NCI-H2196 treated with DMSO at 0.1 percent for 48 hours (cell line): ENCODE results near the gene PHKA2.

Experiments used
- DNase-seq: peaks from one replicate; lab custom pipeline; 2025; ENCODE audit not compliant: unreplicated experiment; lab: John Stamatoyannopoulos, UW

The PHKA2 gene

GRCh38 chrX:18973527-18974192, 10.3 kb downstream of the PHKA2 start:
- DNase-seq: peak; percentile 4

- no peak for DNase-seq
Observed at GRCh38 chrX:18971506-18971905, 12.4 kb downstream of the PHKA2 start.

GRCh38 chrX:18970465-18970864, 13.4 kb downstream of the PHKA2 start:
- DNase-seq: no peak

GRCh38 chrX:18966624-18967023, 17.3 kb downstream of the PHKA2 start:
- DNase-seq: no peak

- DNase-seq: no peak
Observed at GRCh38 chrX:18964901-18965300, 19.0 kb downstream of the PHKA2 start.

GRCh38 chrX:18964026-18964425, 19.9 kb downstream of the PHKA2 start:
- DNase-seq: no peak

GRCh38 chrX:18962329-18962728, 21.6 kb downstream of the PHKA2 start:
- no peak for DNase-seq

GRCh38 chrX:18961686-18962085, 22.2 kb downstream of the PHKA2 start:
- no peak for DNase-seq

GRCh38 chrX:18956303-18957032, 27.4 kb downstream of the PHKA2 start:
- DNase-seq: no peak

- no peak for DNase-seq
Observed at GRCh38 chrX:18955676-18956075, 28.2 kb downstream of the PHKA2 start.

- DNase-seq: no peak
Observed at GRCh38 chrX:18951032-18951431, 32.9 kb downstream of the PHKA2 start.

GRCh38 chrX:18949944-18950301, 34.0 kb downstream of the PHKA2 start:
- no peak for DNase-seq

GRCh38 chrX:18949291-18949943, 34.5 kb downstream of the PHKA2 start:
- no peak for DNase-seq

- DNase-seq: no peak
Observed at GRCh38 chrX:18946611-18947010, 37.3 kb downstream of the PHKA2 start.

- DNase-seq: no peak
Observed at GRCh38 chrX:18946157-18946556, 37.8 kb downstream of the PHKA2 start.

GRCh38 chrX:18945483-18945882, 38.4 kb downstream of the PHKA2 start:
- no peak for DNase-seq

- no peak for DNase-seq
Observed at GRCh38 chrX:18944482-18944881, 39.4 kb downstream of the PHKA2 start.

- DNase-seq: no peak
Observed at GRCh38 chrX:18941896-18942295, 42.0 kb downstream of the PHKA2 start.

- DNase-seq: no peak
Observed at GRCh38 chrX:18938710-18939109, 45.2 kb downstream of the PHKA2 start.

GRCh38 chrX:18937173-18937572, 46.7 kb downstream of the PHKA2 start:
- no peak for DNase-seq

- DNase-seq: no peak
Observed at GRCh38 chrX:18935893-18936292, 48.0 kb downstream of the PHKA2 start.

GRCh38 chrX:18934708-18935107, 49.2 kb downstream of the PHKA2 start:
- no peak for DNase-seq
